Astrocyte (in vitro differentiated cells and primary cell): ENCODE measurements around the gene AQR. TPM values are rescaled to one million over a fixed set of nuclear protein-coding genes. Genes with fewer than 3 reads are reported as not detected.

Experiments used
- DNase-seq: peaks from one replicate; pipeline ENCODE4 v3.0.0-alpha.2; 2010; ENCODE audit warnings: low read depth
- FAIRE-seq: peaks from 2 replicates; lab custom pipeline; 2011; peaks lifted over from hg19 to GRCh38; lab: Jason Lieb, UNC
- H2AFZ ChIP-seq: 2 replicates; pipeline ENCODE4 v1.6.0; 2012; ENCODE audit warnings: low read depth, low read length, inconsistent platforms
- H3K27ac ChIP-seq: 2 replicates; pipeline ENCODE4 v1.5.1; 2011; ENCODE audit warnings: low read depth, low read length, inconsistent platforms
- H3K27me3 ChIP-seq: 2 replicates; pipeline ENCODE4 v1.6.0; 2011; ENCODE audit warnings: low read length, inconsistent platforms; ENCODE audit not compliant: insufficient read depth
- H3K36me3 ChIP-seq: 2 replicates; pipeline ENCODE4 v1.5.1; 2011; ENCODE audit warnings: low read length, inconsistent platforms; ENCODE audit not compliant: insufficient read depth
- H3K4me1 ChIP-seq: 2 replicates; pipeline ENCODE4 v1.5.1; 2011; ENCODE audit warnings: low read length, inconsistent platforms; ENCODE audit not compliant: insufficient read depth
- H3K4me2 ChIP-seq: 2 replicates; pipeline ENCODE4 v1.6.0; 2012; ENCODE audit warnings: low read length, inconsistent platforms
- H3K4me3 ChIP-seq: 2 replicates; pipeline ENCODE4 v1.5.1; 2011; ENCODE audit warnings: low read depth, mild to moderate bottlenecking, low read length, inconsistent platforms; ENCODE audit not compliant: insufficient read depth
- H3K79me2 ChIP-seq: 2 replicates; pipeline ENCODE4 v1.6.0; 2012; ENCODE audit warnings: mild to moderate bottlenecking, low read length, inconsistent platforms; ENCODE audit not compliant: insufficient read depth
- H3K9ac ChIP-seq: 2 replicates; pipeline ENCODE4 v1.6.0; 2012; ENCODE audit warnings: mild to moderate bottlenecking, low read length, inconsistent platforms
- H3K9me3 ChIP-seq: 2 replicates; pipeline ENCODE4 v1.5.1; 2012; ENCODE audit warnings: low read depth, mild to moderate bottlenecking, low read length, inconsistent platforms; ENCODE audit not compliant: insufficient read depth
- H4K20me1 ChIP-seq: 2 replicates; pipeline ENCODE4 v1.6.0; 2012; ENCODE audit warnings: low read length, inconsistent platforms; ENCODE audit not compliant: insufficient read depth
- H3K27ac Mint-ChIP-seq: one replicate; pipeline ENCODE4 v1.8.0; 2021; ENCODE audit warnings: mild to moderate bottlenecking, mixed read lengths; ENCODE audit not compliant: unreplicated experiment
- H3K27me3 Mint-ChIP-seq: one replicate; pipeline ENCODE4 v1.8.0; 2021; ENCODE audit warnings: low read depth, mixed read lengths; ENCODE audit not compliant: unreplicated experiment
- H3K36me3 Mint-ChIP-seq: one replicate; pipeline ENCODE4 v1.8.0; 2021; ENCODE audit warnings: low read depth, mixed read lengths; ENCODE audit not compliant: unreplicated experiment
- H3K4me1 Mint-ChIP-seq: one replicate; pipeline ENCODE4 v1.8.0; 2021; ENCODE audit warnings: low read depth, mixed read lengths; ENCODE audit not compliant: unreplicated experiment
- H3K4me3 Mint-ChIP-seq: one replicate; pipeline ENCODE4 v1.8.0; 2021; ENCODE audit warnings: mild to moderate bottlenecking, moderate library complexity, mixed read lengths; ENCODE audit not compliant: unreplicated experiment
- H3K9me3 Mint-ChIP-seq: one replicate; pipeline ENCODE4 v1.8.0; 2021; ENCODE audit warnings: mild to moderate bottlenecking, mixed read lengths; ENCODE audit not compliant: unreplicated experiment
- EZH2 ChIP-seq: IDR thresholded peaks from 2 replicates; pipeline ENCODE4 v1.6.1; 2012; ENCODE audit warnings: mild to moderate bottlenecking, low read length, inconsistent platforms; ENCODE audit not compliant: insufficient read depth
- total RNA-seq: library from RNA; stranded (reverse); gene quantifications from 2 replicates; pipeline ENCODE4 v1.2.1, GENCODE V29; 2021
- TF ChIP-seq, protein P1 (sequence below): IDR thresholded peaks from 2 replicates; pipeline ENCODE4 v1.5.1; 2011; ENCODE audit warnings: low read depth, mild to moderate bottlenecking, inconsistent platforms, low read length, moderate library complexity; ENCODE audit not compliant: insufficient read depth

Gene AQR
- total RNA-seq, 1 donor from 2014 or later, result 27.2 TPM

DNA sequence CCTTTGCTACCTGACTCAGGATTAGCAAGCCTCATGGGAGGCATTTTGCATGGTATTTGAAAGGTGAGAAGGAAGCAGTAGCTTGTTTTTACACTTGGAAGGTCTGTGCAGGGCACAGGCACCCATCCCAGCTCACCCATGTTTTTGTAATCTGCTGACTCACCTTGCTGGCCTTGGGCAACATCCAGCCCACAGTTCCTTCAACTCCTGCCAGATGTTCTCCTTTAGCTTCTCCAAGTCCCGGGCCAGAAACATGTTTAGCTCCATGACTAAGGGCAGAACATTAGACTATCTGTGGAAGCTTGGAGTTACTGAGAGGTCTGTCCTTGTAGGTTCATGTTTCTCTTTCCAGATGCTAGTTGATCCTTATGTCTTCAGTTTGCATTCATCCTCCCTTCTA, 31.0 kb upstream of the AQR start:
- no peak overlapping the region for H3K27ac Mint-ChIP-seq
- no peaks in the 10 kb centered on the region for H4K20me1 ChIP-seq
- no peak overlapping the region for H3K4me3 ChIP-seq
- no peak overlapping the region for H3K4me3 Mint-ChIP-seq
- peak overlapping the region; percentile 51 for H3K4me2 ChIP-seq
- peaks cover 6% of the 10 kb centered on the region for H3K27me3 ChIP-seq
- H3K9me3 ChIP-seq, result no peaks in the 10 kb centered on the region
- H3K9me3 Mint-ChIP-seq, result no peaks in the 10 kb centered on the region
- peaks cover 5% of the 10 kb centered on the region for H3K4me1 Mint-ChIP-seq
- peak; percentile 9 for FAIRE-seq
- no peak for TF ChIP-seq EZH2
- TF ChIP-seq, protein P1, sequence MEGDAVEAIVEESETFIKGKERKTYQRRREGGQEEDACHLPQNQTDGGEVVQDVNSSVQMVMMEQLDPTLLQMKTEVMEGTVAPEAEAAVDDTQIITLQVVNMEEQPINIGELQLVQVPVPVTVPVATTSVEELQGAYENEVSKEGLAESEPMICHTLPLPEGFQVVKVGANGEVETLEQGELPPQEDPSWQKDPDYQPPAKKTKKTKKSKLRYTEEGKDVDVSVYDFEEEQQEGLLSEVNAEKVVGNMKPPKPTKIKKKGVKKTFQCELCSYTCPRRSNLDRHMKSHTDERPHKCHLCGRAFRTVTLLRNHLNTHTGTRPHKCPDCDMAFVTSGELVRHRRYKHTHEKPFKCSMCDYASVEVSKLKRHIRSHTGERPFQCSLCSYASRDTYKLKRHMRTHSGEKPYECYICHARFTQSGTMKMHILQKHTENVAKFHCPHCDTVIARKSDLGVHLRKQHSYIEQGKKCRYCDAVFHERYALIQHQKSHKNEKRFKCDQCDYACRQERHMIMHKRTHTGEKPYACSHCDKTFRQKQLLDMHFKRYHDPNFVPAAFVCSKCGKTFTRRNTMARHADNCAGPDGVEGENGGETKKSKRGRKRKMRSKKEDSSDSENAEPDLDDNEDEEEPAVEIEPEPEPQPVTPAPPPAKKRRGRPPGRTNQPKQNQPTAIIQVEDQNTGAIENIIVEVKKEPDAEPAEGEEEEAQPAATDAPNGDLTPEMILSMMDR, result no peak
- no peak overlapping the region for H3K27ac ChIP-seq
- peak; percentile 77 for DNase-seq
- H3K4me1 ChIP-seq, result peaks cover 5% of the 10 kb centered on the region
- peak overlapping the region; percentile 3 for H2AFZ ChIP-seq
- H3K36me3 Mint-ChIP-seq, result no peaks in the 10 kb centered on the region
- no peaks in the 10 kb centered on the region for H3K79me2 ChIP-seq
- no peaks in the 10 kb centered on the region for H3K36me3 ChIP-seq
- no peak overlapping the region for H3K9ac ChIP-seq
- no peaks in the 10 kb centered on the region for H3K27me3 Mint-ChIP-seq

DNA sequence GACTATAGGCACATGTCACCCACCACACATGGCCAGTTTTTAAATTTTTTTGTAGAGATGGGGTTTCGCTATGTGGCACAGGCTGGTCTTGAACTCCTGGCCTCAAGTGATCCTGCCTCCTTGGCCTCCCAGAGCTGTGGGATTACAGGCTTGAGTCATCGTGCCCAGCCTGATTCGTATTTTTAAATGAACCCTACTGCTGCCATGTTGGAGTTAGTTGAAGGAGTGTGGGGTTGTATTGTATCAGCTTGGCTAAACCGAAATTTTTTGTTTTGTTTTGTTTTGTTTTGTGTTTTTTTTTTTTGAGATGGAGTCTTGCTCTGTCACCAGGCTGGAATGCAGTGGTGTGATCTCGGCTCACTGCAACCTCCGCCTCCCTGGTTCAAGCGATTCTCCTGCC, 30.4 kb upstream of the AQR start:
- no peaks in the 10 kb centered on the region for H4K20me1 ChIP-seq
- H2AFZ ChIP-seq, result no peak overlapping the region
- no peak overlapping the region for H3K4me3 ChIP-seq
- peak overlapping the region; percentile 51 for H3K4me2 ChIP-seq
- H3K79me2 ChIP-seq, result no peaks in the 10 kb centered on the region
- no peak for DNase-seq
- no peak overlapping the region for H3K9ac ChIP-seq
- Mint-ChIP-seq H3K9me3 (no peaks in the 10 kb centered on the region), H3K4me1 (peaks cover 5% of the 10 kb centered on the region), H3K27ac (no peak overlapping the region), H3K4me3 (no peak overlapping the region), H3K27me3 (no peaks in the 10 kb centered on the region), H3K36me3 (no peaks in the 10 kb centered on the region)
- peak overlapping the region; percentile 0 for H3K27ac ChIP-seq
- H3K9me3 ChIP-seq, result no peaks in the 10 kb centered on the region
- peaks cover 5% of the 10 kb centered on the region for H3K4me1 ChIP-seq
- FAIRE-seq, result no peak
- H3K27me3 ChIP-seq, result peaks cover 6% of the 10 kb centered on the region
- TF ChIP-seq, protein P1, result no peak
- TF ChIP-seq EZH2, result no peak
- no peaks in the 10 kb centered on the region for H3K36me3 ChIP-seq

DNA sequence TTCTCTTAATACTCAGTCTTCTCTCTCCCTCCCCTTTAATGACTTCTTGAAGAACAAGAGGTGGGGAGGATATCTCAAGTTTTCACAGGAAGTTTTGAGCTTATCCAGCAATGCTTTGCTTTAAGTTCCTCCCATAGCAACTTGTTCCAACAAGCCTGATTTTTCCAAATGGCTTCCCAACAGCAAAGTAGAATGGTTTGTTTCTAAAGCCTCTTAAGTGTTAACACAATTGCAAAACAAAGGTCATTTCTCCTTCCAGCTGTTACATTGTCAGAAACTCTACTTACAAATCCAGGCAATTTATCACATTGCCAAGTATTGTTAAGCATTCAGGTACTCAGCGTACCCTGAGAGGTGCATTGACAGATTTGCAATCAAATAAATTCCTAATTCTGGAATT, 25.4 kb upstream of the AQR start:
- H3K27ac ChIP-seq, result no peak overlapping the region

More for the DNA sequence above, 25.4 kb upstream of the AQR start:
- no peak overlapping the region for H3K4me3 Mint-ChIP-seq
- H3K4me1 Mint-ChIP-seq, result no peaks in the 10 kb centered on the region
- Histone ChIP-seq H3K4me2 (no peak overlapping the region), H3K4me3 (no peak overlapping the region), H3K9me3 (no peaks in the 10 kb centered on the region), H3K36me3 (no peaks in the 10 kb centered on the region), H2AFZ (no peak overlapping the region), H4K20me1 (no peaks in the 10 kb centered on the region), H3K79me2 (no peaks in the 10 kb centered on the region), H3K27me3 (no peaks in the 10 kb centered on the region), H3K4me1 (no peaks in the 10 kb centered on the region), H3K9ac (no peak overlapping the region)
- no peaks in the 10 kb centered on the region for H3K36me3 Mint-ChIP-seq
- DNase-seq (no peak), FAIRE-seq (no peak)
- H3K9me3 Mint-ChIP-seq, result no peaks in the 10 kb centered on the region
- H3K27me3 Mint-ChIP-seq, result no peaks in the 10 kb centered on the region
- H3K27ac Mint-ChIP-seq, result no peak overlapping the region
- TF ChIP-seq, protein P1, result no peak
- TF ChIP-seq EZH2, result no peak
